ENCODE results near the gene CCR6.
A peak's percentile ranks its signal among the peaks of the same experiment; 100 is the strongest.
"Not testable (repeated sequence)": the region's sequence is repeated elsewhere in the genome, so short reads cannot be mapped to it uniquely, and the experiment has no call there.

Gene CCR6

DNA sequence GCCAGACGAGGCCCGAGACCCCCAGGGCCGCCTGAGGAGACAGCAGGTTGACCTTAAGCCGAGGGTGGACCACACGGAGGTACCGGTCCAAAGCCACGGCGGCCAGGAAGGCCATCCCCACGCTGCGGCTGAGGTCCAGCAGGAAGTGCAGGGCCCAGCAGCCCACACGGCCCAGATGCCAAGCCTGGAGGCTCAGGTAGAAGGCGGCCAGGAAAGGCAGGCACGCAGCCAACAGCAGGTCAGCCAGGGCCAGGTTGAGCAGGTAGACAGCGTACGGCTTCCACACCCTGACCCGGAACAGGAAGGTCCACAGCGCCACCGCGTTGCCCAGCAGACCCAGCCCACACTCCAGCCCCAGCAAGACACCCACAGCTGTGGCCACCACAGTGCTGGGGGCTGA is 34.5 kb downstream of the CCR6 start:
- H3K4me3 ChIP-seq (ENCODE audit: low read depth, low read length), result no peak overlapping the region
- H3K27ac ChIP-seq (ENCODE audit: low read depth, low read length), result no peak overlapping the region
- H3K9ac ChIP-seq (ENCODE audit: low read length), result no peak overlapping the region
- H3K36me3 ChIP-seq (ENCODE audit: control insufficient read depth, insufficient read depth, low read length), result no peaks in the 10 kb centered on the region
- peaks cover 7% of the 10 kb centered on the region for H3K4me1 ChIP-seq (ENCODE audit: control insufficient read depth, insufficient read depth, low read length)
- H3K9me3 ChIP-seq (ENCODE audit: control insufficient read depth, insufficient read depth, low read depth, low read length), result peaks cover 5% of the 10 kb centered on the region; the same call in 1 of the 2 replicates
- H3K27me3 ChIP-seq (ENCODE audit: control insufficient read depth, insufficient read depth, low read length), result no peaks in the 10 kb centered on the region

DNA sequence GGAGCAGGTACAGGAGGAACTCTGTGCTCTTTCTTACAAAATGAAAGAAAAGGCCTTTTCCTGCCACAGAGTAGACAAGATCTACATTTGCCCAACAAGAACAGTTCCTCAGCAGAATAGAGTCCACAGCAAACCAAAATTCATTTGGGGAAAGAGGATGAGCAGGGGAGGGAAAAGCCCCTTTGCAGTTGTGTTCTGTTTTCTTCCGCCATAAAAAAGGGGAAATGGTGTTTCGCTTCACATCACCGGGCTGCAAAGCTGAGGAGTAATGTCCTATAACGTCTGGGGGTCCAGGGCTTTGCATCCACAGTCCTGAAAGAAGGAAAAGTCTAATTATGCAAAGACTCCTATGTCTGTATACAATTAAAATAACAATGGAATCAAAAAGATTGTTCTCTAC is 35.0 kb downstream of the CCR6 start, which contains the start of gene GPR31:
Gene GPR31, minus strand, starts transcription at position 118 of the 400 bp plus-strand sequence. CDS start 149 bp downstream, outside the sequence.
- Histone ChIP-seq H3K9ac (ENCODE audit: low read length) (no peak within 1 kb of the TSS), H3K27ac (ENCODE audit: low read depth, low read length) (no peak within 1 kb of the TSS), H3K36me3 (ENCODE audit: control insufficient read depth, insufficient read depth, low read length) (no peaks in the 10 kb centered on the region), H3K27me3 (ENCODE audit: control insufficient read depth, insufficient read depth, low read length) (no peaks in the 10 kb centered on the region), H3K4me3 (ENCODE audit: low read depth, low read length) (no peak within 1 kb of the TSS), H3K4me1 (ENCODE audit: control insufficient read depth, insufficient read depth, low read length) (peaks cover 11% of the 10 kb centered on the region), H3K9me3 (ENCODE audit: control insufficient read depth, insufficient read depth, low read depth, low read length) (peaks cover 5% of the 10 kb centered on the region; the same call in 1 of the 2 replicates)

DNA sequence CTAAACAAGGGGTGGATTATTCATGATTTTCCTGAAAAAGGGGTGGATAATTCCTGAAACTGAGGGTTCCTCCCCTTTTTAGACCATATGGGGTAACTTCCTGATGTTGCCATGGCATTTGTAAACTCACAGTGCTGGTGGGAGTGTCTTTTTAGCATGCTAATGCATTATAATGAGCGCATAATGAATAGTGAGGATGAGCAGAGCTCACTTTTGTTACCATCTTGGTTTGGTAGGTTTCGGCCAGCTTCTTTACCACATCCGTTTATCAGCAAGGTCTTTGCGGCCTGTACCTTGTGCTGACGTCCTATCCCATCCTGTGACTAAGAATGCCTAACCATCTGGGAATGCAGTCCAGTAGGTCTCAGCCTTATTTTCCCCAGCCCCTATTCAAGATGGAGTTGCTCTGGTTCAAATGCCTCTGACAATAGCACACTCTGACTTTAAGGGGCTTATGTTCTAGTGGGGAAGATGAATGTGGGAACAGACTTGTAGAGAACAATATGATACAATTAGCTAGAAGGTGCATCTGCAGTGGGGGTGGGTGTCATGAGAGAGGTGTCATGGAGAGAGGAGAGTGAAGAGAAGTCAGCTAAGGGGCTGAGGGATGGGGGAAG is 39.1 kb downstream of the CCR6 start:
- H3K27me3 ChIP-seq (ENCODE audit: control insufficient read depth, insufficient read depth, low read length), result no peaks in the 10 kb centered on the region
- H3K4me3 ChIP-seq (ENCODE audit: low read depth, low read length), result no peak overlapping the region
- no peaks in the 10 kb centered on the region for H3K36me3 ChIP-seq (ENCODE audit: control insufficient read depth, insufficient read depth, low read length)
- peaks cover 5% of the 10 kb centered on the region; the same call in 1 of the 2 replicates for H3K9me3 ChIP-seq (ENCODE audit: control insufficient read depth, insufficient read depth, low read depth, low read length)
- no peak overlapping the region for H3K9ac ChIP-seq (ENCODE audit: low read length)
- peak overlapping the region; percentile 80; the same call in 1 of the 2 replicates for H3K27ac ChIP-seq (ENCODE audit: low read depth, low read length)
- peaks cover 35% of the 10 kb centered on the region for H3K4me1 ChIP-seq (ENCODE audit: control insufficient read depth, insufficient read depth, low read length)

DNA sequence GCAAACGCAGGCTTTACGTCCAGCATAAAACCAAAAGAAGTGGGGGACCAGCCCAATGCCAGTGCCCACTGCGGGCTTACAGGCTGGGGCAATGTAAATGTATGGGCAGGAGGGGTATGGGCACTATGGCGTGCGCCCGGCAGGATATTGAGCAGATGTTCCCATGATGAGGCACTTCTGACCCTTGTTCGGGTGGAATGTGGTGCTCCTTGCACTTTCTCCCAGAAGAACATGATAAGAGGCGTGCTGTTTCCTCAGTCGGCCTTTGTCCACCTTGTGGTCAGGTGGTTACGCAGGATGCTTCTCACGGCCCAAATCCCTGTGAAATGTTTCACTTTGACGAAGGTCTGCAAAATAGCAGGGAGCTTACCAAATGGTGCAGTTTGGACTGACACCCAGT is 39.7 kb downstream of the CCR6 start:
- Histone ChIP-seq H3K9ac (ENCODE audit: low read length) (peak overlapping the region; percentile 65), H3K27ac (ENCODE audit: low read depth, low read length) (peak overlapping the region; percentile 80)

DNA sequence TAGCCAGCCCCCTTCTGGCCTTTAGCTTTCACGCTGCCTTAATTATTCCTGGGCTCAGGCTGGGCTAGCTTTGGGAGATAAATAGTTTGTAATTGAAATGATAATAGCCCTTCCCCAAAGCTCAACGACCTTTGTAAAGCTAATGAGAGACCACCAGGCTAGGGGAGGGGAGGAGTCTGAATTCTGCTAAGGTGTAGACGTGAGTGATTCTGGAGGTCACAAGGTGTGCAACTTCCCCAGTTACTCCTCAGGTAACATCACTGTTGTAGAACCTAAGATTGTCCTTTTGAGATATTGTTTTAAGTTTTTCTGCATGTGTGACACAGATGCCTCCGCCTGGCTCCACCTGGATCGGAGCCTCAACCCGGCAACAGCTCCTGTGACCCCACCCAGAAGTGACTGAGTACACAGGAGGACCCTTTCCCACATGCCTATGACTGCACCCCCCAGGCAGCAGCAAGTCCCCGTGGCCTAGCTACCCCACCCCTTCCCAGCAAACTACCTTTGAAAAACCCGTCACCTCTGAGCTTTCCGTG is 40.6 kb downstream of the CCR6 start:
- Histone ChIP-seq H3K27me3 (ENCODE audit: control insufficient read depth, insufficient read depth, low read length) (no peaks in the 10 kb centered on the region), H3K4me1 (ENCODE audit: control insufficient read depth, insufficient read depth, low read length) (peaks cover 35% of the 10 kb centered on the region), H3K9me3 (ENCODE audit: control insufficient read depth, insufficient read depth, low read depth, low read length) (peaks cover 3% of the 10 kb centered on the region; the same call in 1 of the 2 replicates), H3K4me3 (ENCODE audit: low read depth, low read length) (peak overlapping the region; percentile 39), H3K9ac (ENCODE audit: low read length) (peak overlapping the region; percentile 77), H3K27ac (ENCODE audit: low read depth, low read length) (peak overlapping the region; percentile 80), H3K36me3 (ENCODE audit: control insufficient read depth, insufficient read depth, low read length) (no peaks in the 10 kb centered on the region)

More for the DNA sequence above, 39.7 kb downstream of the CCR6 start:
- Histone ChIP-seq H3K36me3 (ENCODE audit: control insufficient read depth, insufficient read depth, low read length) (no peaks in the 10 kb centered on the region), H3K4me3 (ENCODE audit: low read depth, low read length) (no peak overlapping the region), H3K9me3 (ENCODE audit: control insufficient read depth, insufficient read depth, low read depth, low read length) (peaks cover 5% of the 10 kb centered on the region; the same call in 1 of the 2 replicates), H3K4me1 (ENCODE audit: control insufficient read depth, insufficient read depth, low read length) (peaks cover 35% of the 10 kb centered on the region), H3K27me3 (ENCODE audit: control insufficient read depth, insufficient read depth, low read length) (no peaks in the 10 kb centered on the region)

DNA sequence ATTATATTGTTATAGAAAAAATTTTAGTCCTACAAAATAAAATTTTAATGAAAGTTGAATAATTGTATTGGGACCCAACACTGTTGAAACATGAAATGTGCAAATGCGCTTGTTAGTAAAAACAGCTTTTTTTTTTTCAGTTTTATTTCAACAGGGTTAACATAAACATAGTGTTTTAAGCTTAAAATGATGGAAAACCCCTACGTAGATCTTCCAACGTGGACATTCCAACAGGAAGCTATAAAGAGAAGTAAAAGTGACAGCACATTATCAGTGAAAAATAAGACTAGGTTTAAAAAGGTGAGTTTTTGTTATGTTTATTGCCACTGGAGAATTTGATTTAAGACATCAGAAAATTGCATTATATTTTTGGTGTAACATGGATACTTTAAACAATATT is 41.4 kb downstream of the CCR6 start:
- Histone ChIP-seq H3K9me3 (ENCODE audit: control insufficient read depth, insufficient read depth, low read depth, low read length) (no peaks in the 10 kb centered on the region), H3K36me3 (ENCODE audit: control insufficient read depth, insufficient read depth, low read length) (no peaks in the 10 kb centered on the region), H3K9ac (ENCODE audit: low read length) (no peak overlapping the region), H3K4me3 (ENCODE audit: low read depth, low read length) (no peak overlapping the region), H3K4me1 (ENCODE audit: control insufficient read depth, insufficient read depth, low read length) (peaks cover 35% of the 10 kb centered on the region), H3K27me3 (ENCODE audit: control insufficient read depth, insufficient read depth, low read length) (no peaks in the 10 kb centered on the region), H3K27ac (ENCODE audit: low read depth, low read length) (peak overlapping the region; percentile 80)

DNA sequence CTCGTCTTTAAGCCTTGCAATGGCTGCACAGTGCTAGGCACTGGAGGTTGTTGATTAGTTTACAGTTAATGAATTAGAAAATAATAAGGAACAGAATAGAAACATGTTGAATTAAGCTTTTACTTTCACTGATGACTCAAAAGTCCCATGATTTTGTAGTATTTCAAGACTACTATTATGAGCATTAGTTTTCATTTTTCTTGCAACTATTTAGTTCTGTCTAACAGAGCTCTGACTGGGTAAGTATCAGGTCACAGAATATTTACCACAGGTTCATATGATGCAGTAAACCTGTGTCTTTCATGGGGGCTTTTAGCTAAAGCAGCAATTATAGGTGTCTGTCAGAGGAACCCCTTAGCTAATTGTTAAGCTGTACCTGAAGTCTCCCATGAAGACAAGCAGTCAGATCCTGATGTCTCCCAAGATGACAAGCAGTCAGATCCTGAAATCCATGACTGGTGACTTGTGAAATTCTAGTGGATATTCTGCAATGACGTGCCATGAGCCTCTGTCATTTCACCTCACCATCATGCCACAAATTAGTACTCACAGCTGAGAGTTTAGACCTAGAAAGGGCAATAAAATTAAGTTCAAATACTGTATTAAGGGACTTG is 43.1 kb downstream of the CCR6 start:
- H3K4me1 ChIP-seq (ENCODE audit: control insufficient read depth, insufficient read depth, low read length), result peaks cover 35% of the 10 kb centered on the region
- no peaks in the 10 kb centered on the region for H3K36me3 ChIP-seq (ENCODE audit: control insufficient read depth, insufficient read depth, low read length)
- no peaks in the 10 kb centered on the region for H3K9me3 ChIP-seq (ENCODE audit: control insufficient read depth, insufficient read depth, low read depth, low read length)
- H3K27ac ChIP-seq (ENCODE audit: low read depth, low read length), result no peak overlapping the region
- no peaks in the 10 kb centered on the region for H3K27me3 ChIP-seq (ENCODE audit: control insufficient read depth, insufficient read depth, low read length)
- no peak overlapping the region for H3K4me3 ChIP-seq (ENCODE audit: low read depth, low read length)
- H3K9ac ChIP-seq (ENCODE audit: low read length), result no peak overlapping the region

DNA sequence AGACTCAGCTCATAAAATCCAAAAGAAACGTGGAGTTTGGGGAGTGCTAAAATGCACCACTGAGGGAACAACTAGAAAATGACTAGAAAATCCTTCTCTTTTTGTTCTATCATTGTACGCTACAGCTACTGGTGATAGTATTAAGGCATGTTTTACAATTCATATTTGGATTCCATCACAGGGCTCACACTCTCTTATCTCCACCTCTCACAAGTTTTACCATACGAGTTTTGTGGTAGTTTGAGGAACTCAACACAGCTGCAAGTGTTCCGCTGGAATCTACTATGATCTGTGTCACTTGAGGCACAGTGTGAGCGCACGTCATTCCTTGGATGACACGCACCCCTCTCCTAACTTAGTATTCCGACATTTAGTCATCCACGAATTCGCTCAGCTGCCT is 44.8 kb downstream of the CCR6 start:
- not testable (repeated sequence) for H3K27ac ChIP-seq (ENCODE audit: low read depth, low read length); H3K4me3 ChIP-seq (ENCODE audit: low read depth, low read length); H3K9me3 ChIP-seq (ENCODE audit: control insufficient read depth, insufficient read depth, low read depth, low read length); H3K27me3 ChIP-seq (ENCODE audit: control insufficient read depth, insufficient read depth, low read length); H3K36me3 ChIP-seq (ENCODE audit: control insufficient read depth, insufficient read depth, low read length); H3K9ac ChIP-seq (ENCODE audit: low read length)
- peaks cover 25% of the 10 kb centered on the region for H3K4me1 ChIP-seq (ENCODE audit: control insufficient read depth, insufficient read depth, low read length)

DNA sequence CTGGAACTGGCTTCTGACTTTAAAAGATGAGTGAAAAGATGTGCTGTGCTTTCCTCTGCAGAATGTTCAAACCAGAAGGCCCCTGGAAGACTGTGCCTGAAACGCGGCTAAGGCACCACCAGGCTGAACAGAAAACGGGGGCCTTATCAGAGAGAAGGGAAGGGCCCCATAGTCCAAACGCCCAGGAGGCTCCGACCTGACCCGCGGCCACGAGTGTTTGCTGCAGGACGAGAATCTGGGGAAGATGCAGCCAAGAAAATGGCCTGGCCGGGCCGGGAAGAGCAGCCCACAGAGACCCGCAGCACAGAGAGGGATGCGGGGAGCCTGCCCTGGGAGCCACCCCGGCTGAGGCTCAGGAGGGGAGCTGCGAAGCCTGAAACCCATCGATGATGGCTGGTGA is 45.4 kb downstream of the CCR6 start:
- H3K9ac ChIP-seq (ENCODE audit: low read length); H3K27ac ChIP-seq (ENCODE audit: low read depth, low read length); H3K4me3 ChIP-seq (ENCODE audit: low read depth, low read length); H3K9me3 ChIP-seq (ENCODE audit: control insufficient read depth, insufficient read depth, low read depth, low read length); H3K36me3 ChIP-seq (ENCODE audit: control insufficient read depth, insufficient read depth, low read length); H3K27me3 ChIP-seq (ENCODE audit: control insufficient read depth, insufficient read depth, low read length): not testable (repeated sequence)
- peaks cover 20% of the 10 kb centered on the region for H3K4me1 ChIP-seq (ENCODE audit: control insufficient read depth, insufficient read depth, low read length)

DNA sequence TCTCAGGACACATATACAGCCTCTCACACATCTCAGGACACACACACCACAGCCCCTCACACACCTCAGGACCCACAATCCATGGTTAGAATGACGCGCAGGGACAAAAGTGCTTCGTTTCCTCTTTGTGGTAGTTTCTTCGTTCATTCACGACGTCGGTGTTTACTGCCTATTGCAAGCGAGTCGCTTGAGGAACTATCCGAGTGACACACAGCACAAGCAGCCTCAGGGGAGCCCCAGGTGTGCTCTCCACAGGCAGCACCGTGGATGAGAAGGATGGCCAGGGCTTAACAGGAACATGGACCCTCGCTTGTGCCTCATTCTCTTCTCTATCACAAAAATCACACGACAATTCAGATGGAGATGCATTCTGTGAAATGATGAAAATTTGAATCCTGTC is 47.0 kb downstream of the CCR6 start:
- not testable (repeated sequence) for H3K9me3 ChIP-seq (ENCODE audit: control insufficient read depth, insufficient read depth, low read depth, low read length); H3K4me3 ChIP-seq (ENCODE audit: low read depth, low read length); H3K9ac ChIP-seq (ENCODE audit: low read length); H3K4me1 ChIP-seq (ENCODE audit: control insufficient read depth, insufficient read depth, low read length); H3K27me3 ChIP-seq (ENCODE audit: control insufficient read depth, insufficient read depth, low read length); H3K36me3 ChIP-seq (ENCODE audit: control insufficient read depth, insufficient read depth, low read length); H3K27ac ChIP-seq (ENCODE audit: low read depth, low read length)

DNA sequence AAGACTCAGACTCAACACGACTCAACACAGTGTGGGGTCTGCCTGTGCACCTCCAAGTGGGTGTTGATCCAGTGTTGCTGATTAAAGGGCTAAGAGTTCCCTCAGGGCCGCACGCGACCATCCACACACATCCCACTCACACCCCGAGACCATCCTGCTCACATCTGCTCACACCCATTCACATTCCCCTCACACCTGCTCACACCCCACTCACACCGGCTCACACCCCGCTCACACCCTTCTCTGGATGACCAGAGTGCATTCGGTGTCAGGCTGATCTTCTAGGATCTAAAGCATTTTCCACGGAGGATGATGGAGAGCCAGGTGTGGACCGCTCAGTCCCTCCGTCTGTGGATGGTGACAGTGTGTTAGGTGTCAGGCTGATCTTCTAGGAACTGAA is 48.4 kb downstream of the CCR6 start:
- not testable (repeated sequence) for H3K36me3 ChIP-seq (ENCODE audit: control insufficient read depth, insufficient read depth, low read length); H3K9me3 ChIP-seq (ENCODE audit: control insufficient read depth, insufficient read depth, low read depth, low read length); H3K4me1 ChIP-seq (ENCODE audit: control insufficient read depth, insufficient read depth, low read length); H3K4me3 ChIP-seq (ENCODE audit: low read depth, low read length); H3K27me3 ChIP-seq (ENCODE audit: control insufficient read depth, insufficient read depth, low read length); H3K27ac ChIP-seq (ENCODE audit: low read depth, low read length); H3K9ac ChIP-seq (ENCODE audit: low read length)
